IMR-90 (cell line): ENCODE data around the gene CFAP97D2. TPM values are rescaled to one million over a fixed set of nuclear protein-coding genes. Genes with fewer than 3 reads are reported as not detected.

ENCODE experiments used
- ATAC-seq: fragments of 200-7000 bp; cut with Tn5 transposase; 2 replicates; pipeline ENCODE4 v1.9.1; 2020; ENCODE audit warnings: low read depth, mild to moderate bottlenecking, moderate library complexity
- BruUV-seq: library from RNA; stranded (reverse); fragments of 400-500 nt; replicated peaks from 2 replicates; lab custom pipeline; 2021; lab: Mats Ljungman, UMichigan
- CTCF ChIA-PET: fragments of 300-600 bp; formaldehyde crosslinking; extraction: SDS; loops from one replicate; lab custom pipeline; 2021; ENCODE audit warnings: antibody characterized with exemption; lab: Yijun Ruan, JAX
- POLR2A ChIA-PET: fragments of 300-600 bp; sonication (Branson Sonifier 250); formaldehyde crosslinking; loops from one replicate; lab custom pipeline; 2022; ENCODE audit warnings: antibody characterized with exemption; ENCODE audit not compliant: unreplicated experiment; lab: Charles Lee
- DNase-seq: peaks from one replicate; pipeline ENCODE4 v3.0.0; 2013
- H2AFZ ChIP-seq: replicated peaks from 2 replicates; pipeline ENCODE3; 2013; ENCODE audit warnings: low read length, mild to moderate bottlenecking; ENCODE audit not compliant: poor library complexity
- H2AK5ac ChIP-seq: 2 replicates; pipeline ENCODE4 v1.6.1; 2013; ENCODE audit warnings: low read depth, low read length, inconsistent platforms
- H2AK9ac ChIP-seq: replicated peaks from 2 replicates; pipeline ENCODE3; 2013; ENCODE audit warnings: mild to moderate bottlenecking, low read depth, low read length, moderate library complexity; ENCODE audit not compliant: poor library complexity
- H2BK120ac ChIP-seq: 2 replicates; pipeline ENCODE4 v1.6.1; 2013; ENCODE audit warnings: low read depth, low read length, inconsistent platforms
- H2BK15ac ChIP-seq: 3 replicates; pipeline ENCODE4 v1.6.1; 2013; ENCODE audit warnings: low read depth, low read length, inconsistent platforms
- H2BK20ac ChIP-seq: 2 replicates; pipeline ENCODE4 v1.6.1; 2013; ENCODE audit warnings: low read depth, mild to moderate bottlenecking, inconsistent platforms, low read length, moderate library complexity
- H2BK5ac ChIP-seq: 2 replicates; pipeline ENCODE4 v1.6.1; 2013; ENCODE audit warnings: mild to moderate bottlenecking, low read depth, low read length, inconsistent platforms; ENCODE audit not compliant: poor library complexity, severe bottlenecking
- H3K14ac ChIP-seq: replicated peaks from 2 replicates; pipeline ENCODE4 v1.6.1; 2013; ENCODE audit warnings: low read depth, low read length, inconsistent platforms
- H3K18ac ChIP-seq: 2 replicates; pipeline ENCODE4 v1.6.1; 2013; ENCODE audit warnings: low read depth, low read length, control low read depth
- H3K23ac ChIP-seq: 2 replicates; pipeline ENCODE4 v1.6.1; 2013; ENCODE audit warnings: low read depth, low read length, inconsistent platforms
- H3K27ac ChIP-seq: 2 replicates; pipeline ENCODE4 v1.5.1; 2013; ENCODE audit warnings: mild to moderate bottlenecking, control low read depth, low read length; ENCODE audit not compliant: insufficient read depth
- H3K27me3 ChIP-seq: 2 replicates; pipeline ENCODE4 v1.6.1; 2013; ENCODE audit warnings: low read length; ENCODE audit not compliant: control insufficient read depth, insufficient read depth
- H3K36me3 ChIP-seq: 2 replicates; pipeline ENCODE4 v1.6.1; 2013; ENCODE audit warnings: low read length, mixed read lengths; ENCODE audit not compliant: control insufficient read depth, insufficient read depth
- H3K4ac ChIP-seq: 2 replicates; pipeline ENCODE4 v1.6.1; 2013; ENCODE audit warnings: low read depth, low read length, inconsistent platforms
- H3K4me1 ChIP-seq: 2 replicates; pipeline ENCODE4 v1.6.1; 2013; ENCODE audit warnings: low read length, mixed read lengths; ENCODE audit not compliant: control insufficient read depth, insufficient read depth
- H3K4me2 ChIP-seq: 2 replicates; pipeline ENCODE4 v1.6.1; 2013; ENCODE audit warnings: low read depth, mild to moderate bottlenecking, control low read depth, low read length, moderate library complexity
- H3K4me3 ChIP-seq: 2 replicates; pipeline ENCODE4 v1.5.1; 2013; ENCODE audit warnings: low read depth, mild to moderate bottlenecking, control low read depth, low read length, moderate library complexity; ENCODE audit not compliant: insufficient read depth
- H3K56ac ChIP-seq: 2 replicates; pipeline ENCODE4 v1.6.1; 2013; ENCODE audit warnings: low read length, inconsistent platforms; ENCODE audit not compliant: insufficient read depth; ENCODE audit errors: extremely low read depth
- H3K79me1 ChIP-seq, 2 experiments: 2 replicates each; pipeline ENCODE4 v1.6.1; 2013; ENCODE audit warnings: low read length in 2 of 2, inconsistent platforms in 1 of 2, low read depth in 1 of 2
- H3K9ac ChIP-seq: 2 replicates; pipeline ENCODE4 v1.6.1; 2013; ENCODE audit warnings: low read depth, low read length, control low read depth
- H3K9me1 ChIP-seq: 2 replicates; pipeline ENCODE4 v1.6.1; 2013; ENCODE audit warnings: low read length, inconsistent platforms; ENCODE audit not compliant: insufficient read depth
- H3K9me3 ChIP-seq: 2 replicates; pipeline ENCODE4 v1.6.1; 2013; ENCODE audit warnings: low read length; ENCODE audit not compliant: control insufficient read depth, insufficient read depth
- H4K20me1 ChIP-seq: 2 replicates; pipeline ENCODE4 v1.6.1; 2013; ENCODE audit warnings: low read length, inconsistent platforms; ENCODE audit not compliant: insufficient read depth
- H4K5ac ChIP-seq: 2 replicates; pipeline ENCODE4 v1.6.1; 2013; ENCODE audit warnings: mild to moderate bottlenecking, low read depth, low read length, control low read depth
- H4K8ac ChIP-seq, 2 experiments: 2 replicates each; pipeline ENCODE4 v1.6.1; 2013; ENCODE audit warnings: low read depth in 2 of 2, low read length in 2 of 2, control low read depth in 1 of 2, inconsistent platforms in 1 of 2
- H4K91ac ChIP-seq: 2 replicates; pipeline ENCODE4 v1.6.1; 2013; ENCODE audit warnings: low read depth, low read length, inconsistent platforms; ENCODE audit not compliant: insufficient read depth
- BHLHE40 ChIP-seq: fragments of 150-350 bp; IDR thresholded peaks from 2 replicates; pipeline ENCODE4 v1.6.1; 2016; ENCODE audit warnings: mild to moderate bottlenecking, low read depth, low read length
- CEBPB ChIP-seq: IDR thresholded peaks from 2 replicates; pipeline ENCODE4 v1.6.1; 2012; ENCODE audit warnings: low read depth, low read length, improper control_type of control experiment
- CHD1 ChIP-seq: IDR thresholded peaks from 2 replicates; pipeline ENCODE4 v1.6.1; 2012; ENCODE audit warnings: low read depth, low read length, improper control_type of control experiment
- CTCF ChIP-seq: conservative IDR thresholded peaks from 2 replicates; pipeline ENCODE4 v1.5.1; 2012; ENCODE audit warnings: mild to moderate bottlenecking, low read depth, low read length, improper control_type of control experiment
- ELK1 ChIP-seq: fragments of 150-350 bp; IDR thresholded peaks from 2 replicates; pipeline ENCODE4 v1.6.1; 2016; ENCODE audit warnings: low read depth, mild to moderate bottlenecking, low read length, moderate library complexity, borderline replicate concordance
- FOS ChIP-seq: fragments of 150-350 bp; IDR thresholded peaks from 2 replicates; pipeline ENCODE4 v1.6.1; 2016; ENCODE audit warnings: low read depth, low read length
- MAZ ChIP-seq: IDR thresholded peaks from 2 replicates; pipeline ENCODE4 v1.6.1; 2012; ENCODE audit warnings: low read depth, mild to moderate bottlenecking, low read length, improper control_type of control experiment, moderate library complexity, borderline replicate concordance
- MXI1 ChIP-seq: IDR thresholded peaks from 2 replicates; pipeline ENCODE4 v1.6.1; 2012; ENCODE audit warnings: low read depth, mild to moderate bottlenecking, low read length, moderate library complexity, borderline replicate concordance
- NFE2L2 ChIP-seq: fragments of 150-350 bp; IDR thresholded peaks from 2 replicates; pipeline ENCODE4 v1.6.1; 2016; ENCODE audit warnings: low read depth, mild to moderate bottlenecking, low read length
- POLR2A ChIP-seq: IDR thresholded peaks from 2 replicates; pipeline ENCODE4 v1.6.1; 2012; ENCODE audit warnings: mild to moderate bottlenecking, low read depth, low read length
- RAD21 ChIP-seq: IDR thresholded peaks from 2 replicates; pipeline ENCODE4 v1.6.1; 2012; ENCODE audit warnings: low read length, improper control_type of control experiment
- RCOR1 ChIP-seq: IDR thresholded peaks from 2 replicates; pipeline ENCODE4 v1.6.1; 2012; ENCODE audit warnings: mild to moderate bottlenecking, low read length, improper control_type of control experiment; ENCODE audit not compliant: insufficient replicate concordance
- RFX5 ChIP-seq: IDR thresholded peaks from 2 replicates; pipeline ENCODE4 v1.8.0; 2012; ENCODE audit warnings: low read depth, mild to moderate bottlenecking, low read length, moderate library complexity
- SMC3 ChIP-seq: fragments of 150-350 bp; IDR thresholded peaks from 2 replicates; pipeline ENCODE4 v1.6.1; 2016; ENCODE audit warnings: low read depth, mild to moderate bottlenecking, antibody characterized with exemption, low read length, moderate library complexity
- USF2 ChIP-seq: fragments of 150-350 bp; IDR thresholded peaks from 2 replicates; pipeline ENCODE4 v1.6.1; 2017; ENCODE audit warnings: mild to moderate bottlenecking, antibody characterized with exemption, low read length, low read depth
- WGBS, 2 experiments: methylation state at CpG; one replicate each; pipeline versions ENCODE4 v1.1.5 to v1.1.7; 2013; ENCODE audit warnings: missing lambda C conversion rate in 2 of 2; ENCODE audit not compliant: insufficient read length in 1 of 2; ENCODE audit errors: extremely low coverage in 2 of 2; 5-methylcytosine and 5-hydroxymethylcytosine counted together
- dilution Hi-C: fragments of 300-500 bp; cut with HindIII; formaldehyde crosslinking; loops from one replicate; pipeline ENCODE4 v1.14.3; 2018; ENCODE audit warnings: low sequenced_read_pairs; ENCODE audit not compliant: unreplicated experiment
- in situ Hi-C: fragments of 300-500 bp; cut with MboI; formaldehyde crosslinking; loops from 3 replicates; pipeline ENCODE4 v1.14.3; 2019; ENCODE audit warnings: low sequenced_read_pairs, inconsistent platforms, mixed read lengths
- intact Hi-C: fragments of 100-400 bp; cut with micrococcal nuclease; formaldehyde crosslinking; loops from 2 replicates; pipeline ENCODE4 v1.10.0; 2022
- polyA plus RNA-seq, 3 experiments: library from polyadenylated mRNA; depleted of rRNA; stranded (reverse); fragments of >200 nt; gene quantifications; 2 replicates each; pipeline ENCODE4 v1.2.3, GENCODE V29; 2012; ENCODE audit warnings: low replicate concordance in 1 of 3
- total RNA-seq: library from RNA; depleted of rRNA; stranded (reverse); fragments of >200 nt; gene quantifications from 2 replicates; pipeline ENCODE4 v1.2.3, GENCODE V29; 2012

The CFAP97D2 gene
- total and polyA plus RNA-seq, 2 of the 4 experiments (the other 2 are of a cell fraction), result not detected

GRCh38 chr13:114157869-114158495, 21.1 kb upstream of the CFAP97D2 start:
- Histone ChIP-seq H3K9me1 (no peaks in the 10 kb centered on the region), H3K56ac (no peak overlapping the region), H3K4me2 (no peak overlapping the region), H3K27me3 (peaks cover 32% of the 10 kb centered on the region), H3K14ac (no peak overlapping the region), H3K36me3 (no peaks in the 10 kb centered on the region), H3K4me1 (peaks cover 2% of the 10 kb centered on the region; the same call in 1 of the 2 replicates), H2BK20ac (no peak overlapping the region), H3K18ac (no peak overlapping the region), H3K79me1 (no peaks in the 10 kb centered on the region), H3K4me3 (no peak overlapping the region), H2BK120ac (no peak overlapping the region), H2BK5ac (no peak overlapping the region), H4K20me1 (no peaks in the 10 kb centered on the region; the same call in none of the 2 replicates), H3K9ac (no peak overlapping the region), H4K5ac (no peak overlapping the region), H3K27ac (no peak overlapping the region), H2AK5ac (no peak overlapping the region), H4K8ac (no peak overlapping the region), H3K9me3 (no peaks in the 10 kb centered on the region; the same call in 1 of the 2 replicates), H2AK9ac (no peak overlapping the region), H4K91ac (no peak overlapping the region), H3K4ac (no peak overlapping the region), H3K23ac (no peak overlapping the region), H2AFZ (no peak overlapping the region), H2BK15ac (no peak overlapping the region)
- CTCF ChIA-PET, result no interaction called here
- in situ Hi-C loops, result no loop called here
- no peak for ATAC-seq
- no peak for DNase-seq
- intact Hi-C loops, result no loop called here
- no TSS peak for BruUV-seq
- dilution Hi-C loops, result no loop called here
- TF ChIP-seq SMC3 (no peak), BHLHE40 (no peak), MAZ (no peak), RFX5 (no peak), USF2 (no peak), RCOR1 (no peak), RAD21 (no peak), ELK1 (no peak), MXI1 (no peak), FOS (no peak), POLR2A (no peak), CTCF (no peak), NFE2L2 (no peak), CEBPB (no peak), CHD1 (no peak)
- 33% methylated on average over 2 of the region's 11 CpGs; no CpG with 5 or more reads in 1 of the 2 experiments for WGBS, 2 experiments
- POLR2A ChIA-PET, result no interaction called here
